H1 (cell line): ENCODE results near the gene FSD1. TPM values are rescaled to one million over a fixed set of nuclear protein-coding genes. Genes with fewer than 3 reads are reported as not detected.

Experiments used
- GABPA ChIP-seq: IDR thresholded peaks from 2 replicates; pipeline ENCODE4 v1.6.1; 2011; ENCODE audit warnings: mild to moderate bottlenecking, low read length, moderate library complexity, borderline replicate concordance; ENCODE audit not compliant: insufficient read depth
- polyA plus RNA-seq, 7 experiments: library from polyadenylated mRNA; depleted of rRNA in 3 of 7; stranded (reverse) in 5 of 7; unstranded in 2 of 7; fragments of >200 nt in 5 of 7; fragments of 200-250 nt in 2 of 7; gene quantifications; 1 replicate in 5 of 7; 2 replicates in 1 of 7; 4 replicates in 1 of 7; pipeline versions ENCODE4 v1.2.1 to v1.2.3, GENCODE V29; 2011 to 2013; ENCODE audit warnings: missing spikeins in 2 of 7, mixed read lengths in 2 of 7
- total RNA-seq: library from RNA; stranded (reverse); fragmentation: NEBNext Ultra II Directional; extraction: Animal tissue kit (Norgen Biotek cat#: 25700); gene quantifications from 2 replicates; pipeline ENCODE4 v1.2.1, GENCODE V29; 2021

The FSD1 gene
- total and polyA plus RNA-seq, 2 of the 8 experiments (the other 6 are each of a cell fraction or from before 2014, with no cell fraction given) = 58.8 to 181 TPM

- TF ChIP-seq GABPA = no peak
Observed at GRCh38 chr19:4298810-4299550, 5.4 kb upstream of the FSD1 start (continued).
